ENCODE measurements around the gene NOP10.
"Not testable (repeated sequence)": the region's sequence is repeated elsewhere in the genome, so short reads cannot be mapped to it uniquely, and the experiment has no call there.

NOP10 gene

GRCh38 chr15:34342737-34343575 lies at the start of gene NOP10, which contains the start of gene NUTM1:
TSS of gene NOP10 (minus strand) at chr15:34343136. CDS start at chr15:34343073, 63 bp downstream.
TSS of gene NUTM1 (plus strand) at chr15:34343315. CDS start at chr15:34343697, 382 bp downstream.
- Histone ChIP-seq H3K79me2 (ENCODE audit: insufficient read depth, low read length) (peaks cover 42% of the 10 kb centered on the region), H3K27me3 (ENCODE audit: insufficient read depth, low read length, poor library complexity, severe bottlenecking) (no peaks in the 10 kb centered on the region), H3K9me3 (ENCODE audit: insufficient read depth, low read depth, low read length) (no peaks in the 10 kb centered on the region), H4K20me1 (ENCODE audit: insufficient read depth, low read length, poor library complexity, severe bottlenecking) (peaks cover 12% of the 10 kb centered on the region), H3K9me2 (replicated peaks; ENCODE audit: low read depth, low read length) (no peaks in the 10 kb centered on the region), H3K4me3 (ENCODE audit: low read length, poor library complexity, severe bottlenecking) (peak within 1 kb of the TSS; percentile 90), H3K4me1 (ENCODE audit: insufficient read depth, low read length, poor library complexity, severe bottlenecking) (peaks cover 31% of the 10 kb centered on the region), H3K4me2 (ENCODE audit: low read depth, low read length, poor library complexity, severe bottlenecking) (peak within 1 kb of the TSS; percentile 81), H3F3A (ENCODE audit: low read depth) (no peaks in the 10 kb centered on the region), H3K9ac (ENCODE audit: low read depth, low read length, poor library complexity, severe bottlenecking) (peak within 1 kb of the TSS; percentile 95), H2AFZ (ENCODE audit: low read length) (peak within 1 kb of the TSS; percentile 89), H3K36me3 (ENCODE audit: insufficient read depth, low read length) (no peaks in the 10 kb centered on the region)
- TF ChIP-seq, protein P1, sequence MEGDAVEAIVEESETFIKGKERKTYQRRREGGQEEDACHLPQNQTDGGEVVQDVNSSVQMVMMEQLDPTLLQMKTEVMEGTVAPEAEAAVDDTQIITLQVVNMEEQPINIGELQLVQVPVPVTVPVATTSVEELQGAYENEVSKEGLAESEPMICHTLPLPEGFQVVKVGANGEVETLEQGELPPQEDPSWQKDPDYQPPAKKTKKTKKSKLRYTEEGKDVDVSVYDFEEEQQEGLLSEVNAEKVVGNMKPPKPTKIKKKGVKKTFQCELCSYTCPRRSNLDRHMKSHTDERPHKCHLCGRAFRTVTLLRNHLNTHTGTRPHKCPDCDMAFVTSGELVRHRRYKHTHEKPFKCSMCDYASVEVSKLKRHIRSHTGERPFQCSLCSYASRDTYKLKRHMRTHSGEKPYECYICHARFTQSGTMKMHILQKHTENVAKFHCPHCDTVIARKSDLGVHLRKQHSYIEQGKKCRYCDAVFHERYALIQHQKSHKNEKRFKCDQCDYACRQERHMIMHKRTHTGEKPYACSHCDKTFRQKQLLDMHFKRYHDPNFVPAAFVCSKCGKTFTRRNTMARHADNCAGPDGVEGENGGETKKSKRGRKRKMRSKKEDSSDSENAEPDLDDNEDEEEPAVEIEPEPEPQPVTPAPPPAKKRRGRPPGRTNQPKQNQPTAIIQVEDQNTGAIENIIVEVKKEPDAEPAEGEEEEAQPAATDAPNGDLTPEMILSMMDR (conservative IDR thresholded peaks at IDR 0.05; ENCODE audit: low read length): peak; percentile 85
- TF ChIP-seq EZH2phosphoT487 (IDR thresholded peaks at IDR 0.05; ENCODE audit: borderline replicate concordance): no peak

DNA sequence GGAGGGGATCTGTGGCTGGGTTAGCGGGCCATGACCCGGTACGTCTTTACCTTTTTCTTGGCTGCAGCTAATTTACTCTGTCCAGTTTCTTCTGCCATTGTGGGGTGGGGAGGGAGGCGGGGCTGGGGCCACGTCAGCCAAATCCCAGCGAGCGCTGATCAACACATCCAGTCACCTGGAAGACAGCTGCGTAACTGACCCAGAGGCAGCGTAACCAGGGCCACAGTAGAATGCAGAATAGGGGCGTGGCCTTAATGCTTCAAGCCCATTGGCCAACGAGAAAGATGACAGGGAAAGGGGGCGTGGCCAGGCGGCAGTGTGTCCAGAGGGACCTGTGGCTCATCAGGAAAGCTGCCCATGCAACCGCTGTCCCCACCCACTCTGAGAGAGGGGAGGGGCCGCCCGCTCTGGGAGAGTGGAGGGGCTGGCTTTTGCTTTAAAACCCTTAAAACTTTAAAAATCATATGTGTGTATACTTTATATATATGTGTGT lies 46.7 kb upstream of the NOP10 start:
- not testable (repeated sequence) for H4K20me1 ChIP-seq (ENCODE audit: insufficient read depth, low read length, poor library complexity, severe bottlenecking); H3K79me2 ChIP-seq (ENCODE audit: insufficient read depth, low read length); H3K9ac ChIP-seq (ENCODE audit: low read depth, low read length, poor library complexity, severe bottlenecking); H2AFZ ChIP-seq (ENCODE audit: low read length); H3F3A ChIP-seq (ENCODE audit: low read depth); H3K4me1 ChIP-seq (ENCODE audit: insufficient read depth, low read length, poor library complexity, severe bottlenecking); H3K4me3 ChIP-seq (ENCODE audit: low read length, poor library complexity, severe bottlenecking); H3K9me2 ChIP-seq (replicated peaks; ENCODE audit: low read depth, low read length); H3K4me2 ChIP-seq (ENCODE audit: low read depth, low read length, poor library complexity, severe bottlenecking); H3K27me3 ChIP-seq (ENCODE audit: insufficient read depth, low read length, poor library complexity, severe bottlenecking); H3K9me3 ChIP-seq (ENCODE audit: insufficient read depth, low read depth, low read length); H3K36me3 ChIP-seq (ENCODE audit: insufficient read depth, low read length)

DNA sequence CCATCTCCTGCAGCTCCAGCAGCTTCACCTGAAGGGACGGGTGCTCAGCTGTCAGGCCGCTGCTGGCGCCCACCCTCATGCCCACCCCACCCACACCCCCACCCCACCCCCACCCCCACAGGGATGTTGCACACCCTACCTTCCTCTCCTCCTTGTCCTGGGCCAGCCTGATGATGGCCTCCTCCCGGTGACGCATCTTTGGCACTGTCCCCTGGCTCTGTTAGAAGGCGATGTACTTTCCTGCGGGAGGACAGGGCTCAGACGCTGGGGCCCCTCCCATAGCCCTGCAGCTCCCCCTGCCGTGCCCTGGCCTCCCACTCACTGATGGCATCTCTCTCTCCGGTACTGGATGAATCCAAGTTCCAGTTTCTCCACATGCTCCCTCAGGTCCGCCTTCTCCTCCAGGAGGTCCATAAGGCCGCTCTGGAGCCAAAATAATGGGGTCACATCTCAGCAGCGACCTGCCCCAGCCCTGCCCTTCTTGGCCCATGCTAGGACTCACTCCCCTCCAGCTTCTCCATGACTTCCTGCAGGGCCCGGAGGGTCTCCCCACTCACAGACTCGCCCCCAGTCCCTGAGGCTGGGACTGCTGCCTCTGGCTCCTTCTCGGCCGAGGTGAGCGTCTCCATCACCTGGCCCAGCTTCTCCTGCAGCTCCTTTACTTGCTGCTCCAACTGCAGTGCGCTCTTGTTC lies 39.0 kb upstream of the NOP10 start:
- not testable (repeated sequence) for H3K9me2 ChIP-seq (replicated peaks; ENCODE audit: low read depth, low read length); H2AFZ ChIP-seq (ENCODE audit: low read length); H4K20me1 ChIP-seq (ENCODE audit: insufficient read depth, low read length, poor library complexity, severe bottlenecking); H3K9me3 ChIP-seq (ENCODE audit: insufficient read depth, low read depth, low read length); H3K4me3 ChIP-seq (ENCODE audit: low read length, poor library complexity, severe bottlenecking); H3K79me2 ChIP-seq (ENCODE audit: insufficient read depth, low read length); H3K36me3 ChIP-seq (ENCODE audit: insufficient read depth, low read length); H3K27me3 ChIP-seq (ENCODE audit: insufficient read depth, low read length, poor library complexity, severe bottlenecking); H3F3A ChIP-seq (ENCODE audit: low read depth); H3K4me1 ChIP-seq (ENCODE audit: insufficient read depth, low read length, poor library complexity, severe bottlenecking); H3K4me2 ChIP-seq (ENCODE audit: low read depth, low read length, poor library complexity, severe bottlenecking); H3K9ac ChIP-seq (ENCODE audit: low read depth, low read length, poor library complexity, severe bottlenecking)

DNA sequence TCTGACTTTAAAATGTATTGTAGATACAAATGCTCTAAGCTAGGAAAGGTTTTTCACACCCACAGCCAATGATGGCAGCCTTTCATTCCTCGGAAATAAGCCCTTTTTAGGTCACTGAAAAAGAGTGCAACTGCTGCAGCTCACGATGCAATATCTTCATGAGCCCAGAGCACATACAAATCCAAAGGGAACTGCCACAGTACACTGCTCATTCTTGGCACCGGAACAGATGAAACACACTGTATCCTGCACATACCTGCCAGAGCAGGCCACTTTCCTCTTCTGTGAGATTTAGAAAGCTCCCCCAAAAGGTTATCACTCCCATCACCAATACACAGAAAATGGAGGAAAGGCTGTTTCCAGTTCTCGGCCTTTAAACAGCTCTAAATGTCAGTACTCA lies 37.6 kb upstream of the NOP10 start:
- not testable (repeated sequence) for H3K4me1 ChIP-seq (ENCODE audit: insufficient read depth, low read length, poor library complexity, severe bottlenecking); H3K9me3 ChIP-seq (ENCODE audit: insufficient read depth, low read depth, low read length); H3K4me2 ChIP-seq (ENCODE audit: low read depth, low read length, poor library complexity, severe bottlenecking); H3K36me3 ChIP-seq (ENCODE audit: insufficient read depth, low read length); H4K20me1 ChIP-seq (ENCODE audit: insufficient read depth, low read length, poor library complexity, severe bottlenecking); H3K9me2 ChIP-seq (replicated peaks; ENCODE audit: low read depth, low read length); H3K9ac ChIP-seq (ENCODE audit: low read depth, low read length, poor library complexity, severe bottlenecking); H2AFZ ChIP-seq (ENCODE audit: low read length); H3F3A ChIP-seq (ENCODE audit: low read depth); H3K27me3 ChIP-seq (ENCODE audit: insufficient read depth, low read length, poor library complexity, severe bottlenecking); H3K4me3 ChIP-seq (ENCODE audit: low read length, poor library complexity, severe bottlenecking); H3K79me2 ChIP-seq (ENCODE audit: insufficient read depth, low read length)
